SK-N-SH (cell line): Measurements from ENCODE around the gene ATG7. TPM values are rescaled to one million over a fixed set of nuclear protein-coding genes. Genes with fewer than 3 reads are reported as not detected.

Experiments used
- CTCF ChIA-PET: fragments of 300-600, 350-600 bp; formaldehyde crosslinking; extraction: SDS; loops from one replicate; lab custom pipeline; 2021; lab: Yijun Ruan, JAX
- POLR2A ChIA-PET: fragments of 350-600 bp; sonication (Branson Sonifier 250); formaldehyde crosslinking; extraction: SDS; loops from one replicate; lab custom pipeline; 2020; ENCODE audit warnings: antibody characterized with exemption, inconsistent platforms; lab: Yijun Ruan, JAX
- DNase-seq: peaks from one replicate; pipeline ENCODE4 v3.0.0; 2012
- H2AFZ ChIP-seq: fragments of 200-600 bp; sonication (generic); 2 replicates; pipeline ENCODE4 v1.8.1; 2016; ENCODE audit warnings: antibody characterized with exemption, mild to moderate bottlenecking, low read depth
- H3F3A ChIP-seq: fragments of 200-600 bp; sonication (generic); replicated peaks from 2 replicates; pipeline ENCODE3; 2016; ENCODE audit warnings: antibody characterized with exemption, mild to moderate bottlenecking; ENCODE audit not compliant: insufficient read depth
- H3K27ac ChIP-seq, 2 experiments: fragments of 200-500 bp in 1 of 2; fragments of 200-600 bp in 1 of 2; sonication (Bioruptor generic) in 1 of 2; sonication (generic), shearing (Covaris generic) in 1 of 2; 2 replicates each; pipeline versions ENCODE4 v1.5.1 to v1.6.1; 2014 to 2016; ENCODE audit warnings: low read depth in 2 of 2, inconsistent platforms in 1 of 2, low read length in 1 of 2, mild to moderate bottlenecking in 1 of 2, mixed read lengths in 1 of 2
- H3K27me3 ChIP-seq: fragments of 200-600 bp; sonication (generic), shearing (Covaris generic); 2 replicates; pipeline ENCODE4 v1.6.1; 2016; ENCODE audit warnings: mixed run types; ENCODE audit not compliant: insufficient read depth
- H3K36me3 ChIP-seq, 2 experiments: fragments of 200-500 bp in 1 of 2; fragments of 200-600 bp in 1 of 2; sonication (Bioruptor generic) in 1 of 2; sonication (generic) in 1 of 2; replicated peaks in 1 of 2; 2 replicates each; pipeline versions ENCODE3 to v1.5.1; 2014 to 2016; ENCODE audit warnings: low read length in 1 of 2, mild to moderate bottlenecking in 1 of 2; ENCODE audit not compliant: insufficient read depth in 2 of 2, control insufficient read depth in 1 of 2
- H3K4me1 ChIP-seq, 2 experiments: fragments of 200-500 bp in 1 of 2; fragments of 200-600 bp in 1 of 2; sonication (Bioruptor generic) in 1 of 2; sonication (generic), shearing (Covaris generic) in 1 of 2; 2 replicates each; pipeline versions ENCODE4 v1.5.1 to v1.6.1; 2014 to 2016; ENCODE audit warnings: low read depth in 1 of 2, low read length in 1 of 2, mixed run types in 1 of 2; ENCODE audit not compliant: insufficient read depth in 2 of 2, control insufficient read depth in 1 of 2
- H3K4me2 ChIP-seq: fragments of 200-600 bp; sonication (generic), shearing (Covaris generic); 2 replicates; pipeline ENCODE4 v1.6.1; 2017; ENCODE audit warnings: mixed run types
- H3K4me3 ChIP-seq, 2 experiments: fragments of 200-500 bp in 1 of 2; fragments of 200-600 bp in 1 of 2; sonication (Bioruptor generic) in 1 of 2; sonication (generic), shearing (Covaris generic) in 1 of 2; 2 replicates each; pipeline versions ENCODE4 v1.5.1 to v1.8.1; 2014 to 2016; ENCODE audit warnings: low read depth in 2 of 2, inconsistent platforms in 1 of 2, low read length in 1 of 2, mild to moderate bottlenecking in 1 of 2, mixed read lengths in 1 of 2, moderate library complexity in 1 of 2
- H3K79me2 ChIP-seq: fragments of 200-600 bp; sonication (generic); 2 replicates; pipeline ENCODE4 v1.8.1; 2017; ENCODE audit warnings: mild to moderate bottlenecking; ENCODE audit not compliant: insufficient read depth
- H3K9ac ChIP-seq: fragments of 200-600 bp; sonication (generic); 2 replicates; pipeline ENCODE4 v1.6.1; 2017; ENCODE audit warnings: mixed run types
- H3K9me2 ChIP-seq: fragments of 200-600 bp; sonication (generic); 2 replicates; pipeline ENCODE4 v1.6.1; 2017; ENCODE audit warnings: mixed run types
- H3K9me3 ChIP-seq: fragments of 200-600 bp; sonication (generic); 2 replicates; pipeline ENCODE4 v1.6.1; 2017; ENCODE audit warnings: mixed run types, mild to moderate bottlenecking, moderate library complexity
- H4K20me1 ChIP-seq: fragments of 200-600 bp; sonication (generic); 2 replicates; pipeline ENCODE4 v1.6.1; 2017; ENCODE audit warnings: mild to moderate bottlenecking, mixed run types; ENCODE audit not compliant: insufficient read depth
- CHD2 ChIP-seq: fragments of 150-350 bp; IDR thresholded peaks from 2 replicates; pipeline ENCODE4 v1.6.1; 2018; ENCODE audit warnings: low read length; ENCODE audit not compliant: partially characterized antibody
- ELF1 ChIP-seq: IDR thresholded peaks from 2 replicates; pipeline ENCODE4 v1.4.0; 2012
- FOSL2 ChIP-seq: IDR thresholded peaks from 2 replicates; pipeline ENCODE4 v1.4.0; 2012; ENCODE audit warnings: low read depth, mild to moderate bottlenecking, moderate library complexity, borderline replicate concordance
- JUND ChIP-seq: IDR thresholded peaks from 2 replicates; pipeline ENCODE4 v1.4.0; 2012
- MEF2A ChIP-seq: IDR thresholded peaks from 2 replicates; pipeline ENCODE4 v1.4.0; 2012; ENCODE audit warnings: low read depth, borderline replicate concordance
- NFIC ChIP-seq: IDR thresholded peaks from 2 replicates; pipeline ENCODE4 v1.4.0; 2012; ENCODE audit warnings: borderline replicate concordance
- NRF1 ChIP-seq: IDR thresholded peaks from 2 replicates; pipeline ENCODE4 v1.6.1; 2012; ENCODE audit warnings: low read depth, mild to moderate bottlenecking, low read length
- PBX3 ChIP-seq: IDR thresholded peaks from 2 replicates; pipeline ENCODE4; 2012
- RCOR1 ChIP-seq: fragments of 150-350 bp; IDR thresholded peaks from 2 replicates; pipeline ENCODE4 v1.6.1; 2017; ENCODE audit warnings: antibody characterized with exemption, low read length
- REST ChIP-seq: IDR thresholded peaks from 2 replicates; pipeline ENCODE4 v1.6.1; 2012; ENCODE audit warnings: mild to moderate bottlenecking, low read depth, low read length, moderate library complexity
- RFX5 ChIP-seq: IDR thresholded peaks from 2 replicates; pipeline ENCODE4 v1.6.1; 2012; ENCODE audit warnings: mild to moderate bottlenecking, improper control_type of control experiment, low read length
- TCF12 ChIP-seq: IDR thresholded peaks from 2 replicates; pipeline ENCODE4 v1.4.0; 2012
- TEAD4 ChIP-seq: IDR thresholded peaks from 2 replicates; pipeline ENCODE4 v1.4.0; 2012; ENCODE audit warnings: mild to moderate bottlenecking, borderline replicate concordance; ENCODE audit not compliant: insufficient read depth
- USF2 ChIP-seq: fragments of 150-350 bp; IDR thresholded peaks from 2 replicates; pipeline ENCODE4 v1.6.1; 2017; ENCODE audit warnings: antibody characterized with exemption, low read length, low read depth, borderline replicate concordance
- WGBS: methylation state at CpG from one replicate; pipeline ENCODE4 v1.1.6; 2017; ENCODE audit warnings: low lambda C conversion rate; 5-methylcytosine and 5-hydroxymethylcytosine counted together
- polyA plus RNA-seq, 3 experiments: library from polyadenylated mRNA; depleted of rRNA; stranded (reverse); fragments of >200 nt; gene quantifications; 2 replicates each; pipeline ENCODE4 v1.2.3, GENCODE V29; 2012

ATG7 gene
- polyA plus RNA-seq, 1 of the 3 experiments (the other 2 are of a cell fraction), result 29.5 TPM

- TF ChIP-seq FOSL2, result no peak
- TF ChIP-seq CHD2, result no peak
- TF ChIP-seq JUND, result no peak
- TF ChIP-seq RFX5, result no peak
- no peak for TF ChIP-seq NRF1
- no peak for TF ChIP-seq USF2
- no peak for TF ChIP-seq PBX3
- TF ChIP-seq MEF2A, result no peak
- TF ChIP-seq ELF1, result no peak
Measured at GRCh38 chr3:11601446-11602238, 329.4 kb downstream of the ATG7 start (continued).

GRCh38 chr3:11602239-11602840, 330.1 kb downstream of the ATG7 start:
- H3K9ac ChIP-seq, result no peak overlapping the region
- POLR2A ChIA-PET, result no interaction called here
- no peak overlapping the region for H3K4me3 ChIP-seq
- H3K79me2 ChIP-seq, result peaks cover 81% of the 10 kb centered on the region
- H3K9me2 ChIP-seq, result no peaks in the 10 kb centered on the region
- DNase-seq, result no peak
- H3K36me3 ChIP-seq, result peaks cover 16 to 32% of the 10 kb centered on the region in 2 experiments
- no peak overlapping the region for H2AFZ ChIP-seq
- H3F3A ChIP-seq, result peaks cover 45% of the 10 kb centered on the region
- WGBS, result 89% methylated on average over 11 of the region's 11 CpGs
- H3K27me3 ChIP-seq, result no peaks in the 10 kb centered on the region
- H4K20me1 ChIP-seq, result peaks cover 78% of the 10 kb centered on the region
- CTCF ChIA-PET, result no interaction called here
- H3K4me1 ChIP-seq, result peaks cover 6 to 42% of the 10 kb centered on the region in 2 experiments; a peak in 3 of 4 replicates
- no peak overlapping the region for H3K4me2 ChIP-seq
- no peaks in the 10 kb centered on the region for H3K9me3 ChIP-seq
- H3K27ac ChIP-seq, result peak overlapping the region; percentile 36 to 82; a peak in 3 of 4 replicates
- TF ChIP-seq JUND (no peak), NFIC (no peak), NRF1 (no peak), RFX5 (no peak), TEAD4 (no peak), RCOR1 (no peak), TCF12 (no peak), REST (no peak), CHD2 (no peak)
